GM18520 (cell line): ENCODE data around the gene HK2.
"Not testable (repeated sequence)": the region's sequence is repeated elsewhere in the genome, so short reads cannot be mapped to it uniquely, and the experiment has no call there.

Experiments
- ATAC-seq: cut with Tn5 transposase; IDR thresholded peaks from one replicate; pipeline ENCODE4 v1.9.1; 2021; ENCODE audit not compliant: unreplicated experiment

HK2 gene

DNA sequence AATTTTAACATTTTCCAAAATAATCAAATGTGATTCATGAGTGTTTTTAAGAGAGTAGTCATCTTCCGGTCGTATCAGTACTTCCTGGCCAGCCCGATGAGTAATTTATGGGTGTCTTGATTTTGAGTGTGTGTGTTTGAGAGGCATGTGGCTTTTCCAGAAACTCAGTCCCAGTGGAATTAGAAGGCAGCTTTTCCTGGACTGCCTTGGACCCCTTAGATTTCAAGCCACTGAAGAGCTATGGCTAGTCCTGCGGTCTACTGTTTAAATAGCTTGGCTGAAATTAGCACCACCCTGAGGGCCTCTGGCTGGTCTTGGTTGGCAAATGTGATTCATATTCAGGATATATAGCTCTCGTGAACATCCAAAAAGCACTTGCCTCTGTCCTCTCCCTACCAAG, 59.4 kb downstream of the HK2 start:
- no peak for ATAC-seq

DNA sequence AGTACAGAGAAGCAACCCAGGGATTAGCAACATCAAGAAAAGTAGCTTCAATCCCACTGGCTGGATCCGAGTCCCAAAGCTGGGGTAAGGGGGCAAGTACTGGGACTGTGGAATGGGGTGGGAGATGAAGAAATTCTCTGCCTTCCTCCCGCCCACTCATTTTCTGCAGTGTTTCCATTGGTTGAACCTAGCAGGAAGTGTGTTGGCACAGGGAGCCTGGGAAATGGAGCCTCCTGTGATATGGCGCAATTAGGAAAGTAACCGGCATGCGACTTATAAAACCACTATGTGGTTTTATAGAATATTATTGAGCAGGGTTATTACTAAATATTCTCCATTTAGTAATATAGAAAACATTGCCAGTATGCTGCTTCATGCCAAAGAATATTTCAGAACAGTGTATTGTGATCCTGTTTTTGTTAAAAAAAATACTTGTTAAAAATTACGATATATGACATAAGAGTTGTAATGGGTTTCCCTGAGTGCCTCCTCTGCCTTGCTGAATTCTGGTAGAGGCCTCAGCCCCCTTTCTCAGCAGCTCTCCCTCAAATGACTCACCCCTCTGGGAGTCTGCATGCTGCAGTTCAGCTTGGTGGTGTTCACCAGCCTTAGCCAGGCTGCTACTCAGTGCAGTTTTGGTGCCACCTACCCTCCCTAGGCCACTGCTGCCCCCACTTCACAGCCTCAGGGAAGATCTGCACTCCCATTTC, 60.5 kb downstream of the HK2 start:
- ATAC-seq: no peak

DNA sequence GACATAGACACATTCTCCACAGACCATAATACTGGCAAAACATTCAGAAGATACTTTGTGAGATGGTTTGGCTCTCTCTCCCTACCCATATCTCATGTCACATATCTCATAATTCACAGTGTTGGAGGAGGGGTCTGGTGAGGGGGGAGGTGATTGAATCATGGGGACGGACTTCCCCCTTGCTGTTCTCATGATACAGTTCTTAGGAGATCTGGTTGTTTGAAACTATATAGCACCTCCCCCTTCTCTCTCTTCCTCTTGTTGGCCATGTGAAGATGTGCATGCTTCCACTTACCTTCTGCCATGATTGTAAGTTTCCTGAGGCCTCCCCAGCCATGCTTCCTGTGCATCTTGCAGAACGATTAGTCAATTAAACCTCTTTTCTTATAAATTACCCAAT, 61.1 kb downstream of the HK2 start:
- ATAC-seq: no peak

DNA sequence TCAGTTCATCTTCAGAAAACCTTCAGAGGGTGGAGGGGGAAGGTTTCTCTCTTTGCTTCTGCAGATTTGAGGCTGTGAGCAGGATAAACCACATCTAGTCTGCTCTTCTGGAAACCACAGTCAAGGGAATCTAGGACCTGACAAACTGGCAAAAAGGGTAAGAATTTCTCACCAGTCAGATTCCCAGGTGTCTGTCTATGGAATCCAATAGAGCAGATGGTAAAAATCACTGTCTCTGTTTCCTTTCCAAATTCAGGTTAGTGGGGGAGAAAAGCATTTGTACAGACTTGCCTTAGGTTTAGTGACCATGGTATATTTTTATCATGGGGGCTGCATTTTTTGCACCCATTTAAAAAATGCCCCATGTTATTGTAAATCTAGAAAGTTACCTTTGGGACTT, 62.3 kb downstream of the HK2 start:
- ATAC-seq: no peak

DNA sequence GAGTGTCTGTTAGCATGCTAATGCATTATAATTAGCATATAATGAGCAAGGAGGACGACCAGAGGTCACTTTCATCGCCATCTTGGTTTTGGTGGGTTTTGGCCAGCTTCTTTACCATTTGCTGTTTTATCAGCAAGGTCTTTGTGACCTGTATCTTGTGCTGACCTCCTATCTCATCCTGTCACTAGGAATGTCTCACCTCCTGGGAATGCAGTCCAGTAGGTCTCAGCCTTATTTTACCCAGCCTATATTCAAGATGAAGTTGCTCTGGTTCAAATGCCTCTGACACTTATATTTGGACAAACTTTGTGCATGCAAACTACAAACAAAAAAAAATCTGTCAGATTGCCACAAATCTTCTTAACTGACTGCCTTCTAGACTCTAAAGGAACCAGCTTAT, 66.3 kb downstream of the HK2 start:
- ATAC-seq: not testable (repeated sequence)

DNA sequence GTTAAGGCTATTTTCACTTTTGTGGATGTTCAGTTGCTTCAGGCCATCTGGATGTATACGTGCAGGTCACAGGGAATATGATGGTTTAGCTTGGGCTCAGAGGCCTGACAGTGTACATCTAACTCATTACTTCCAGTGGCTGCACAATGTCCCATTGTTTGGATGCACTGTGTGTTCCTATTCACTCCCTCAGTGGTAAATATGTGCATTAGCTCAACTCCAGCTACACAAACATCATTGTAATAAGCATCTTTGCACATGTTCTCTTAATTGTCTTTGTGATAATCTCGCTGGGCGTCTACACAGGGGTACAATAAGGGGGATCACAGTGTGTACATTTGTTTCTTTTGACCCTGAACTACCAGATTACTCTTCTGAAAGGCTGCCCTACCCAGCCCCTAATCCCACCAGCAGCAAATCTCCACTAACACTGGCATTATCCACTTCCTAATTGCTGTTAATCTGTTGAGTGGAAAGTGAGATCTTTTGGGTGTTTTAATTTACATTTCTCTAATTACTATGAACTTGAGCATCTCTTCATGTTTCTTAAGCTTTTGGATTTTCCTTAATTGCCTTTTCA, 68.4 kb downstream of the HK2 start:
- ATAC-seq: no peak

DNA sequence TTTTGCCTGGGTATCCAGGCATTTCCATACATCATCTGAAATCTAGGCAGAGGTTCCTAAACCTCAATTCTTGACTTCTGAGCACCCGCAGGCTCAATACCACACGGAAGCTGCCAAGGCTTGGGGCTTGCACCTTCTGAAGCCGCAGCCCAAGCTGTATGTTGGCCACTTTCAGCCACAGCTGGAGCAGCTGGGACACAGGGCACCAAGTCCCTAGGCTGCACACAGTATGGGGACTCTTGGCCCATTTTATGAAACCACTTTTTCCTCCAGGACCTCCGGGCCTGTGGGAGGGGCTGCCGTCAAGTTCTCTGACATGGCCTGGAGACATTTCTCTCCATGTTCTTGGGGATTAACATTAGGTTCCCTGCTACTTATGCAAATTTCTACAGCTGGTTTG, 72.5 kb downstream of the HK2 start:
- no peak for ATAC-seq

DNA sequence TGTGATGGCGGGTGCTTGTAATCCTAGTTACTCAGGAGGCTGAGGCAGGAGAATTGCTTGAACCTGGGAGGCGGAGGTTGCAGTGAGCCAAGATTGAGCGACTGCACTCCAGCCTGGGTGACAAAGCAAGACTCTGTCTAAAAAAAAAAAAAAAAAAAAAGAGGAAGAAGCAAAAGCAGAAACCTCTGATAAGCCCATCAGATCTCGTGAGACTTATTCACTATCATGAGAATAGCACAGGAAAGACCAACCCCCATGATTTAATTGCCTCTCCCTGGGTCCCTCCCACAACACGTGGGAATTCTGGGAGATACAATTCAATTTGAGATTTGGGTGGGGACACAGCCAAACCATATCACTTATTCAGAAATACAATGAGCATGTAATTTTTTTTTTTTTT, 73.6 kb downstream of the HK2 start:
- not testable (repeated sequence) for ATAC-seq

DNA sequence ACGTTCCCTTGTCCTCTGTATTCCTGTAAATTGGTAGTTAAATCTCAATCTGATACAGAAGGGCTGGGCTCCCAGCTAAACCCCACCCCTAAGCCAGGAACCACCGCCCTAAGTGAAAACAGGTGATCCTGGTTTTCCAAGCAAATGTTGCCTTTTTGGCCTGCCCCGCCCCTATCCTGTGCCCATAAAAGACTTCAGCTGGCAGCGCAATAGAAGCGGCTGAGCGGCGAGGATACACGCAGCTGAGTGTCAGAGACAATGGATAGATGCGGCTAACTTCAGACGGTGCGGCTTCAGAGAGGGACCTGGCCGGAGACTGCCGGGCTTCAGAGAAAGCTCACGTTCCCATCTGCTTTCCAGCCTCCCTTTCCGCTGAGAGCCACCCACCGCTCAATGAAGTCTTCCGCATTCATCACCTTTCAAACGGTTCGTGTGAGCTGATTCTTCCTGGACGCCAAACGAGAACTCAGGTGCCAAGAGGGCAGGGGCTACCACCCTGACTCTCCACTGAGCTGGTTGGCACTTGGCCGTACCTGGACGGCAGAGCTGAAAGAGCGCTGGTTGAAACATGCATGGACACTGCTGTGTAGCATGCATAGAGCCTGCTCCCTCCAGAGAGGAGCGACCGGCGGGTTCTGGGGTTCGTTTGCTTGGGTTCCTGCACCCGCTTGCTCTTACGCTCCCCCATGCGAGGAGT, 75.0 kb downstream of the HK2 start:
- no peak for ATAC-seq

DNA sequence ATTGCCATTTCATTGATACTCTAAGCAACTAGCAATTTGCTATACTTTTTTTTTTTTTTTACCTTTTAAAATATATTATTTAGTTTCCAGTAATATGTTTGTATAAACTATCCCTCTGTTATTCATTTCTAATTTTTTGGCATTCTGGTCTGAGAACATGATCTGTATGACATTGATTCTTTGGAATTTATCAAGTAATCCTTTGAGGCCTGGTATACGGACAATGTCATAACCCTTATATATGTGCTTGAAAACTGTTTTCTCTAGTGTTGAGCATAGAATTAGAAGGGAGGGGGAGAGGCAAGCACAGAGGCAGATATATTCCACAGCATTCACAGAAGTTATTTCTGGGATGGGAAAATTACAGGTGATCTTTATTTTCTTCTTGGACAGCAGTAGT, 76.3 kb downstream of the HK2 start:
- no peak for ATAC-seq

DNA sequence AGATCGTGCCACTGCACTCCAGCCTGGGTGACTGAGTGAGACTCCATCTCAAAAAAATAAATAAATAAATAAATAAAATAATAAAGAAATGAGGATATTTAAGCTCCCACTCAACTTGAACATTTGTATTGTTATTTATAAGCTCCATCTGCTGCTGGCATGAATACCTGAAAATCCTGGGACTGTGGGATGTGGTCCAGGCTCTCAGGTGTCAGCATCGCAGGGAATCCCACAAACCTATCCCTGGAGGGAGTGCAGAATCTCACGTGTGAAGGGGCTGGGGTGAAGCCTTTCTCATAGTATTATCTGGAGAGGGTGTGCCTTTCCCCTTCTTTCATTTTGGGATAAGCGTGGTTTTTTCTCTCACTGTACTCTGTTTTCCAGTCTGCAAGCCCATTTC, 77.1 kb downstream of the HK2 start:
- ATAC-seq: no peak

DNA sequence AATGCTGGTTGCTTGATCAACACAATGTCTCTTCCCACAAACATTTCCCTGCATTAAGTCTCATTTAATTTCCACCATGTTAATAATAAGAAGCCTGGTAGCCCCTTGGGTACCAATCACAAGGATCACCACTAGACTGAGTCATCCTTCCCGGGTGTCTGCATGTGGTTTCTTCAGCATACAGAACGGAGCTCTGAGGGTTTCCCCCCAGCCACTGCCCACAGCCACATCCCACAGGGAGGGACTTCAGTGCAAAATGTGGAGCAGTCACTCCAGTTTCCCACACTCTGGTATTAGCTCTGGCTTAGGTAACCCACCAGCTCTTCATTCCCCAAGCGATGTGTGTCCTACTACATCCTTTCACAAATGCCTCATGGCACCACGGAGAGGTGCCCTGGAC, 81.8 kb downstream of the HK2 start:
- peak; percentile 64 for ATAC-seq

DNA sequence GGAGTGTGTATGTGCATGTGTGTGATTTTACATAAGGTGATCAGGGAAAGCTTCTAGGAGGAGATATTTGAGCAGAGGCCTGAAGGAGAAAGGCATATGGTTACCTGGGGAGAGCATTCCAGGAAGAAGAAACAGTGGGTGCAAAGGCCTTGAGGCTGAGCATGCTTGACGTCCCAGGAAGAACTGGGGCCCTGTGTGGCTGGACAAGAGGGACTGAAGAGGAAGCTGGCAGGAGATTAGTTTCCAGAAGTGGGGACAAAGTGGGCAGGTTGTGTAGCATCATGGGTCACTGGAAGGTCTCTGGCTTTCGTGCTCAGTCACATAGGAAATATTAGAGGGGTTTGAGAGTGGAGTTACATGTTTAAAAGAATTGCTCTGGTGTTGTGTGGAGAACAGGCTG, 82.5 kb downstream of the HK2 start:
- ATAC-seq: no peak

DNA sequence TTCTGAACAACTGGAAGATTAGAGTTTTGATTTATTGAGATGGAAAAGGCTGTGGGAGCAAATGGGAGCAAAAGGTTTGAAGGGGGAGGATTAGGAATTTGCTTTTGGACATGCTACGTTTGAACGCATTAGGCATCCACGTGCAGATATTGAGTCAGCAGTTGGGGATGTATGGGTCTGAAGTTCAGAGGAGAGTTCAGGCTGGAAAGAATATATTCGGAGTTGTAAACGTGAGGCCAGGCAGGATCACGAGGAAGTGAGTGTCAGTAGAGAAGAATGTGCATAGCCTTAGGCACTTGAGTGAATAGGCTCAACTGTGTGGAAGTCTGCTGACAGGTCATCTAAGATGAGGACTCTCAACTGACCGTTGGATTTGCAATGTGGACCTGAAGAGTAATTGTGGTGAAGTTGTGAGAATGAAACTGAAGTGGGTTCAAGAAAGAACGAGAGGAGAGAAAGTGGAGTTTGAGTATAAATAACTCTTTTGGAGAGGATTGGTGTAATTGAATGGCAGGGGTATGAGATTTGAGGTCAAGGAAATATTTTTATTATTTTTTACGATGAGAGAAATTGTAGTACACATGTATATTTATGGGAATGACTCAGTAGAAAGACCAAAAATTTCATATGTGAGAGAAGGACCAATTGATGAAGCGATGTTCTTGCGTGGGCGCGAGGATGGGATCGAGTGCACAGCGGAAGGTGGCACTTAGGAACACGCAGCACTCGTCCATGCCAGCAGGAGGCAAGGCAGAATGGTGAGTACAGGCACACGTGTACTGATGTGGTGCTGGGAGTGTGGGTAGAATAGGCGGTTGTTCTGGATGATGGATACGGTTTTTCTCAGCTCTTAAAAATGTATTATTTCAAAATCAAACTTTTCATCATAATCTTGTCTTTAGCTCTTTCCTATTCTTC, 84.0 kb downstream of the HK2 start:
- ATAC-seq: no peak

DNA sequence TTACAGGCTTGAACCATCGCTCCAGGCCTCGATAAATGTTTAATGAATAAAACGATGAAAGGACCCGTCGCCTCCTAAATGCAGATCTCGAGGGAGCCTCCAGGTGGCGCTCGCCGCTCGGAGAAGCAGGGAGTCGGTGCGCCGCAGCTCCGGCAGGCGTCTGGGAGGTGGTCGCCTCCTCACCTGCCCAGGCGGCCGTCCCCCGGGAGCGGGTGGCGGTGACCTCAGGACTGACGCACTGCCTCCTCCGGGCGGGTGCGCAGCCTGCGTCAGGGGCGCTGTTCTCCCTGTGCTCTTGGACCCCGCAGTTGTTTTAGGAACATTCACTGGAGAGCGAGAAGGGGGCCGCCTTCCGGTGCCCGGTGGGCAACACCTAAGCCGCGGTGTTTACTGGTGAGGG, 85.9 kb downstream of the HK2 start:
- no peak for ATAC-seq

DNA sequence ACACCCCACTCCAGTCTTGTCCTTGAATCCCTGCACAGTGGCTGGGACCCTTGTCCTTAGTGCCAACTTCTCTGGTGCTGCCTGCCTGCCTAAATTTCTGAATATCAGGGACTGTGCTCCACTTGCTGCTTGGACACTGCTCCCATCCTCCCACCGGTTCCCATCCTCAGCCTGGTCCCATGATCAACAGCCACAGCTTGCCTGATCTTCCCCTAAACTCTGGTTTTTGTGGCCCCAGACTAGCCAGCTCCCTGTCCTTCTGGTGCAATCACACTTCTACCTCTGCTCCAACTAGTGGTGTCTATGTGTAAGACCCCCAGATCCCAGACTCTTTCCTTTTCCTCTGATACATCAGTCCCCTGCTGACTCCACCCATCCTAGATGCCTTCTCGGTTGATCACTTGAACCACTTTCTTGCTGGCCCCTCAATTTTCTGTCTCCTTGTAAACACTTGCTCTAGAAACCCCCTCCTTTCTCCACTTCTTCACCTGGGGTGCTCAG, 87.4 kb downstream of the HK2 start:
- ATAC-seq: no peak

DNA sequence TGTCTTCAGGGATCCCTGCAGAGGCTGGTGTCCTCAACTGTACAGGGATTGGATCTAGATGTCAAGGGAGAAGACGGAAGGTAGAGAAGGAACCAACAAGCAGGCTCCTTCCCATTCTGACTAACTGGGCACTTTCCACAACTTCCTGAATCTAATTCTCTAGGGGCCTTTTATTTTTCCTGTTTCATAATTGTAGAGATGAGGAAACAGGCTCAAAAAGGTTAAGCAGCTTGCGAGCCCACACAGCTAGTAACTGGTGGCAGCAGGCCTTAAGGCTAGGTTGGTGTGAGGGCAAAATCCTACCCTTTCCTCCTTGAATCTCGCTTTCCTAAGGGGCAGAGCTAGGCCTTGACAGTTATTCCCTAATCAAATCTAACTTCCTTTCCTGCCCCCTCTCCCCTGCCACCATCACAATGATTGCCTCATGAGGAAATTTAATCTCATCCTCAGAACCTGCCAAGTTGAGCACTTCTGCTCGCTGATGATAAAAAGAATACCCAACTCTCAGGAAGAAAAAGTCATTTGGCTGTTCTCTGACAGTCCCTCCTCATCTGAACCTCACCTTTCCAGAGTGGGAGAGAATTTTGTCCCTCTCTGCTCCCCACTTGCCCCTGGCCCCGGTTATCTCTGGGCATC, 88.8 kb downstream of the HK2 start:
- no peak for ATAC-seq

DNA sequence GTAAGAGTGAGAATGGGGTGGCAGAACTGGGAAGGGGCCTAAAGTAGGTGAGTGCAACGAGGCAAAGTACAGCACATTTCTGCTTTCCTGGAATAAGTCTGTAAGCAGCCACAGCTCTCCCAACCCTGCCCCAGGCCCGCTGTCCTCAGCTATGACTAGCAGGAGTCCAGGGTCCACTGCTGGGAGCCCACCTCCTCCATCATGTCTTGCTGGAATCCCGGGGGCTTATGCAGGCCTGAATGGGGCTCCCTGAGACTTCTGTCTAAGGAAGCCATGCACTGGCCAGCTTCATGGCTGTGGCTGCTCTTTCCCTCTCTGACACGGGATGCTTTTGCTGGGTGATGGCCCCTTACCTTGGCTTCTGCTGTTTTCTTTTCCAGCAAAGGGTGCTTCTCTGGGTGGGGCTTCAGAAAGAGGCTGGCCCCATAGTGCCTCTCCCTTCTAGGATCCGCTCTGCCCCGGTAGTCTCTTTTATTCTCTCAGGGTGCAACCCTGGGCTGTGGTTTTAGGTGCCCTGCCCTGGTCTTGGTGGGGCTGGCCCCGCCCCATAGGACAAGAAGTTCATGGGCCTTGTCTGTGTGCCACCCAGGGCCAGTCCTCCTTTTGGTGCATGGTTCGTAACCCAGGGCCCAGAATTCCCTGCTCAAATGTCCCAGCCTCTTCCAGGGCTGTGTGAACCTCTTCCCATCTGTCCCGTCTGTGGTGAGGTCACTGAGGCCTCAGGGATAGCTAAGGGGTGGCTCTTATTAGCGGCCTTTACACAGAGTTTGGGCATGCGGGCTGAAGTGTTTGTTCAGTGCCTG, 90.7 kb downstream of the HK2 start:
- ATAC-seq: no peak

DNA sequence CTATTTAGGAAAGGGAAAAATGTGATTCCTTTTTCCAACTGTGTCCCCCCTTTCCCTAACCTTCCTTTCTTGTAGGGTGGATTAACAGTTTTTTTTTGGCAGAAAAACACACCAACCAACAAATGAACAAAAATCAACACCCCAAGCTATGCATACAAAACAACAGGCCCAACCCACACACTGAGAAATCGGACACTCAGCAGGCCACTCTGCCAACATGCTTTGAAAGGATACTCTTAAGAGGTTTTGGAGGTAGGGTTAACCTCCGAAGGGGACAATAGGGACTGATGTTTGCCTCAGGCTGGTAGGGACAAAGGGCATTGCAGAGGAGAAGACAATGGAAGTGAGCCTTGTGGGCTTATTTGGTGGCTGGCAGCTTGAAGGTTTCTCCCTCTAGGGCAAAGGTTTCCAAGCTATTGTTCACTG, 91.4 kb downstream of the HK2 start:
- ATAC-seq: no peak

DNA sequence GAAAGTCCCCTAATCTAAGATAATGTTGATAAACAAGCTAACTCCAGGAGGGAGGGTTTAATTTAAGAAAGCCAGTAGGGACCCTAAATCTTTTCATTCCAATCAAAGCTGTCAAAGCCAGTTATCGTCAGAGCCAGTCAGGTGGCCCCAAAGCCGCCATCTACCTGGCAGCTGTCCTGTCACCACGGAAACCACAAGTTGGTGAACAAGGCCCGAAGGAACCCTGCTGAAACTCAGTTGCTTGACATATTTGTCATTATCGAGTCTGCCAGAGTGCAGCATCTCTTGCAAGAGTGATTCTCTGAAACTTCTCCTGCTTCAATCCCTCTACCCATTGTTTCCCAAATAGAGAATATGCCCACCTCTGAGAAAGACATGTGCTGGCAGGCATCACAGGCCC, 93.7 kb downstream of the HK2 start:
- ATAC-seq: no peak
